Colonic mucosa (tissue), 4 donors: ENCODE measurements around the gene IGLL1. TPM values are rescaled to one million over a fixed set of nuclear protein-coding genes. Genes with fewer than 3 reads are reported as not detected.
"Not testable (repeated sequence)": the region's sequence is repeated elsewhere in the genome, so short reads cannot be mapped to it uniquely, and the experiment has no call there.

Experiments
- DNase-seq: peaks from one replicate; pipeline ENCODE4 v3.0.0-alpha.2; 2020
- H3K27ac ChIP-seq: fragments of 200-600 bp; one replicate; pipeline ENCODE4 v1.8.0; 2021
- H3K27me3 ChIP-seq: fragments of 200-600 bp; one replicate; pipeline ENCODE4 v1.8.0; 2021
- H3K36me3 ChIP-seq: fragments of 200-600 bp; one replicate; pipeline ENCODE4 v1.8.0; 2021
- H3K4me1 ChIP-seq: fragments of 200-600 bp; one replicate; pipeline ENCODE4 v1.8.0; 2021; ENCODE audit warnings: mild to moderate bottlenecking
- H3K4me3 ChIP-seq: fragments of 200-600 bp; one replicate; pipeline ENCODE4 v1.8.0; 2021
- H3K9ac ChIP-seq, 2 donors: one replicate each; pipeline ENCODE4 v1.7.0; 2013; ENCODE audit warnings: control low read depth in 2 of 2, low read depth in 2 of 2, low read length in 2 of 2
- H3K9me3 ChIP-seq: fragments of 200-600 bp; one replicate; pipeline ENCODE4 v1.8.0; 2021
- CTCF ChIP-seq: fragments of 200-600 bp; IDR thresholded peaks from one replicate; pipeline ENCODE4 v1.8.0; 2022; ENCODE audit warnings: antibody characterized with exemption, mild to moderate bottlenecking
- intact Hi-C: fragments of 100-400 bp; cut with DNase I; formaldehyde crosslinking; loops from one replicate; pipeline ENCODE4 v1.14.1; 2022
- total RNA-seq, 2 donors: library from RNA; stranded (reverse); fragmentation: NEBNext Ultra II Directional in 1 of 2; extraction: Animal tissue kit (Norgen Biotek cat#: 25700) in 1 of 2; gene quantifications; one replicate each; pipeline ENCODE4 v1.2.1, GENCODE V29; 2021
- donor health status: healthy.
- donor health status: DM: no; HTN: no; CAD: no.
- donor health status: DM: no; HTN: no; CAD: no.

Gene IGLL1
- total RNA-seq, 2 donors from 2014 or later, result not detected

GRCh38 chr22:23548501-23549197 lies 31.4 kb downstream of the IGLL1 start:
- intact Hi-C loops, result loop anchor here (10.0 kb wide), 1 partner anchor 234 kb away; no protein-coding TSS in a partner anchor
- H3K4me1 ChIP-seq, result no peaks in the 10 kb centered on the region
- no peak for TF ChIP-seq CTCF
- H3K27ac ChIP-seq, result no peak overlapping the region
- DNase-seq, result no peak
- H3K36me3 ChIP-seq, result no peaks in the 10 kb centered on the region
- H3K4me3 ChIP-seq, result no peak overlapping the region
- H3K9ac ChIP-seq, result no peak overlapping the region
- H3K9me3 ChIP-seq, result no peaks in the 10 kb centered on the region
- no peaks in the 10 kb centered on the region for H3K27me3 ChIP-seq

- no peak for DNase-seq
- no peaks in the 10 kb centered on the region for H3K9me3 ChIP-seq
- intact Hi-C loops, result loop anchor here (10.0 kb wide), 1 partner anchor 233 kb away; no protein-coding TSS in a partner anchor
- H3K4me3 ChIP-seq, result no peak overlapping the region
- TF ChIP-seq CTCF, result no peak
- no peaks in the 10 kb centered on the region for H3K4me1 ChIP-seq
- H3K27me3 ChIP-seq, result no peaks in the 10 kb centered on the region
- no peak overlapping the region for H3K27ac ChIP-seq
- H3K9ac ChIP-seq, result no peak overlapping the region
- no peaks in the 10 kb centered on the region for H3K36me3 ChIP-seq
Measured at GRCh38 chr22:23547818-23548500, 32.1 kb downstream of the IGLL1 start.

- not testable (repeated sequence) for H3K27ac ChIP-seq, H3K9me3 ChIP-seq, H3K36me3 ChIP-seq, H3K9ac ChIP-seq, DNase-seq, H3K4me3 ChIP-seq, H3K4me1 ChIP-seq, H3K27me3 ChIP-seq
- intact Hi-C loops, result loop anchor here (10.0 kb wide), 1 partner anchor 233 kb away; no protein-coding TSS in a partner anchor
Measured at GRCh38 chr22:23547382-23547781, 32.7 kb downstream of the IGLL1 start.

- Histone ChIP-seq H3K4me1 (no peaks in the 10 kb centered on the region), H3K9ac (no peak overlapping the region), H3K27me3 (no peaks in the 10 kb centered on the region), H3K9me3 (no peaks in the 10 kb centered on the region), H3K27ac (no peak overlapping the region), H3K36me3 (no peaks in the 10 kb centered on the region), H3K4me3 (no peak overlapping the region)
- intact Hi-C loops, result loop anchor here (5.0 to 10.0 kb wide), 2 partner anchors 230 to 302 kb away; no protein-coding TSS in a partner anchor
- no peak for DNase-seq
- no peak for TF ChIP-seq CTCF
Measured at GRCh38 chr22:23544852-23545251, 35.2 kb downstream of the IGLL1 start.

GRCh38 chr22:23543506-23544000 lies 36.5 kb downstream of the IGLL1 start:
- H3K4me1 ChIP-seq, H3K9ac ChIP-seq, H3K27me3 ChIP-seq, H3K27ac ChIP-seq, H3K4me3 ChIP-seq, H3K9me3 ChIP-seq, H3K36me3 ChIP-seq, DNase-seq: not testable (repeated sequence)
- intact Hi-C loops, result loop anchor here (5.0 to 10.0 kb wide), 2 partner anchors 229 to 304 kb away; no protein-coding TSS in a partner anchor

GRCh38 chr22:23542933-23543332 lies 37.2 kb downstream of the IGLL1 start:
- DNase-seq, result no peak
- intact Hi-C loops, result loop anchor here (5.0 to 10.0 kb wide), 2 partner anchors 228 to 304 kb away; no protein-coding TSS in a partner anchor
- Histone ChIP-seq H3K4me3 (no peak overlapping the region), H3K9me3 (no peaks in the 10 kb centered on the region), H3K9ac (no peak overlapping the region), H3K4me1 (no peaks in the 10 kb centered on the region), H3K36me3 (no peaks in the 10 kb centered on the region), H3K27me3 (no peaks in the 10 kb centered on the region), H3K27ac (no peak overlapping the region)
- TF ChIP-seq CTCF, result no peak

- intact Hi-C loops, result loop anchor here (5.0 to 10.0 kb wide), 2 partner anchors 228 to 305 kb away; no protein-coding TSS in a partner anchor
- H3K27ac ChIP-seq, H3K4me3 ChIP-seq, H3K4me1 ChIP-seq, H3K27me3 ChIP-seq, DNase-seq, H3K36me3 ChIP-seq, H3K9ac ChIP-seq, H3K9me3 ChIP-seq: not testable (repeated sequence)
Measured at GRCh38 chr22:23542391-23542790, 37.7 kb downstream of the IGLL1 start.
